Stomach smooth muscle (tissue), 2 donors: ENCODE results near the gene TPSAB1.
"Not testable (repeated sequence)": the region's sequence is repeated elsewhere in the genome, so short reads cannot be mapped to it uniquely, and the experiment has no call there.

ENCODE experiments used
- H3K27ac ChIP-seq: one replicate; pipeline ENCODE4 v1.7.0; 2013; ENCODE audit warnings: mild to moderate bottlenecking, low read length, inconsistent platforms
- H3K27me3 ChIP-seq, 2 donors: one replicate each; pipeline ENCODE4 v1.7.0; 2013; ENCODE audit warnings: low read length in 2 of 2; ENCODE audit not compliant: insufficient read depth in 2 of 2, control insufficient read depth in 1 of 2
- H3K36me3 ChIP-seq, 2 donors: one replicate each; pipeline ENCODE4 v1.7.0; 2013; ENCODE audit warnings: low read length in 2 of 2; ENCODE audit not compliant: control insufficient read depth in 2 of 2, insufficient read depth in 2 of 2
- H3K4me1 ChIP-seq: one replicate; pipeline ENCODE4 v1.7.0; 2013; ENCODE audit warnings: low read length; ENCODE audit not compliant: control insufficient read depth, insufficient read depth
- H3K4me3 ChIP-seq, 2 donors: one replicate each; pipeline ENCODE4 v1.7.0; 2013; ENCODE audit warnings: low read length in 2 of 2
- H3K9ac ChIP-seq, 2 donors: one replicate each; pipeline ENCODE4 v1.7.0; 2013; ENCODE audit warnings: low read length in 2 of 2, mild to moderate bottlenecking in 1 of 2
- H3K9me3 ChIP-seq, 2 donors: one replicate each; pipeline ENCODE4 v1.7.0; 2013; ENCODE audit warnings: low read length in 2 of 2; ENCODE audit not compliant: control insufficient read depth in 2 of 2
- donor health status: healthy.
- donor health status: Pancreatic carcinoma.

The TPSAB1 gene

DNA sequence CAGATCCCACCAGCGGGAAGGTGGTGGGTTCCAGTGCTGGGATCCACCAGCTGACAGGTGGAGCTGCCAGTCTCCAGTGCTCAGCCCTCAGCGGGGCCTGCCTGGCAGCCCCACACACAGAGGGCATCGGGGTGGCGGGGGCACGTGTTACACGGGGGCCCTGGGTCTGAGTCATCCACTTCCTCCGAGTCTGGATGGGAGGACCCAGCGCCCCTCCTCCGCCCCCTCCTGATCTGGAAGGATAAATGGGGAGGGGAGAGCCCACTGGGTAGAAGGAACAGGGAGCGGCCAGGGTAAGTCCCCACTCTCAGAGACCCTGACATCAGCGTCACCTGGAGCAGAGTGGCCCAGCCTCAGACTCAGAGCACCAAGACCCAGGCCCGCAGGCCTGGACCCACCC, at the start of gene TPSAB1:
Gene TPSAB1 (plus strand): TSS at position 270 of the 400 bp plus-strand sequence. CDS start 234 bp downstream, outside the sequence.
- H3K27me3 ChIP-seq = peaks cover 0 to 10% of the 10 kb centered on the region in 2 donors
- H3K36me3 ChIP-seq, H3K9me3 ChIP-seq, H3K4me1 ChIP-seq, H3K9ac ChIP-seq, H3K27ac ChIP-seq, H3K4me3 ChIP-seq: not testable (repeated sequence)

DNA sequence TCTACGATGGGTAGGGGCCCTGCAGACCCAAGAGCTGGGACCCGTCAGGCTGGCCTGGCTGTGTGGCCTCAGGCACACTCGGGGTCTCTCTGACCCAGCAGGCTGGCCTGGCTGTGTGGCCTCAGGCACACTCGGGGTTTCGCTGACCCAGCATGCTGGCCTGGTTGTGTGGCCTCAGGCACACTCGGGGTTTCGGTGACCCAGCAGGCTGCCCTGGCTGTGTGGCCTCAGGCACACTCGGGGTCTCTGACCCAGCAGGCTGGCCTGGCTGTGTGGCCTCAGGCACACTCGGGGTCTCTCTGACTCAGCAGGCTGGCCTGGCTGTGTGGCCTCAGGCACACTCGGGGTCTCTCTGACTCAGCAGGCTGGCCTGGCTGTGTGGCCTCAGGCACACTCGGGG, 49.7 kb upstream of the TPSAB1 start:
- H3K9ac ChIP-seq, H3K27me3 ChIP-seq, H3K9me3 ChIP-seq: not testable (repeated sequence)

DNA sequence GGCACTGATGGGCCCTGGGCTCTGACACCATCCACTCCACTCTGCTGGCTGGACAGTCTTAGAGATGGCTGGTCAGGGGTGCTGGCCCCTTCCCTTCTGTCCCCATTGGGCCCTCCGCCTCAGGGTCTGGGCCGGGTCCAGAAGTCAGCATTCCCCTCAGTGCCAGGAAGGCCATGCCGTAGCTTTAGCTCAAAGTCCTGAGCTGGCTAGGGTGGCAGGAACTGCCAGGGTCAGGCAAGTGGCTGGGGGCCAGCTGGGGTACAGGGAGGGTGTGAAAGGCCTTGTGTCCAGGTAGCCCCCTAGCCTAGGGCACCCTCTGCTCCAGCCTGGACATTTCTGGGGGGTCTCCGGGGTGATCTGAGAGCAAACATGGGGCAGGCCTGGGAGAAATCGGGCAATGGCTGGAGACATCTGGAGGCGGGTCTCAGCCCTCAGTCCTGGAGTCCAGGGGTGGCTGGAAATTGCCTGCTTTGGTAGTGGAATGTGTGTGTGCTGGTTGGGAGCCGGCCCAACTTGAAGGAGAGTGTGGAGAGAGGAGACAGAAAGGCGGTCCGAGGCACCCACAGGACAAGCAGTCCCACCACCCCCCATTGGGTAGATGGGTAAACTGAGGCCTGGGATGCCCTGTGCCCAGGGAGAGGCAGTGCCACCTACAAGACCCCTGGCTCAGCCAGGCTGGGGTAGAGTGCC, 48.0 kb upstream of the TPSAB1 start:
- no peaks in the 10 kb centered on the region for H3K9me3 ChIP-seq
- peaks cover 34% of the 10 kb centered on the region for H3K4me1 ChIP-seq
- H3K27ac ChIP-seq = peak overlapping the region; percentile 85
- peak overlapping the region; percentile 15 to 21 for H3K9ac ChIP-seq
- H3K4me3 ChIP-seq = no peak overlapping the region
- H3K36me3 ChIP-seq = peaks cover 2 to 3% of the 10 kb centered on the region in 2 donors
- H3K27me3 ChIP-seq = no peaks in the 10 kb centered on the region

More for the DNA sequence above, 49.7 kb upstream of the TPSAB1 start:
- not testable (repeated sequence) for H3K27ac ChIP-seq, H3K4me3 ChIP-seq, H3K36me3 ChIP-seq
- H3K4me1 ChIP-seq = peaks cover 30% of the 10 kb centered on the region

DNA sequence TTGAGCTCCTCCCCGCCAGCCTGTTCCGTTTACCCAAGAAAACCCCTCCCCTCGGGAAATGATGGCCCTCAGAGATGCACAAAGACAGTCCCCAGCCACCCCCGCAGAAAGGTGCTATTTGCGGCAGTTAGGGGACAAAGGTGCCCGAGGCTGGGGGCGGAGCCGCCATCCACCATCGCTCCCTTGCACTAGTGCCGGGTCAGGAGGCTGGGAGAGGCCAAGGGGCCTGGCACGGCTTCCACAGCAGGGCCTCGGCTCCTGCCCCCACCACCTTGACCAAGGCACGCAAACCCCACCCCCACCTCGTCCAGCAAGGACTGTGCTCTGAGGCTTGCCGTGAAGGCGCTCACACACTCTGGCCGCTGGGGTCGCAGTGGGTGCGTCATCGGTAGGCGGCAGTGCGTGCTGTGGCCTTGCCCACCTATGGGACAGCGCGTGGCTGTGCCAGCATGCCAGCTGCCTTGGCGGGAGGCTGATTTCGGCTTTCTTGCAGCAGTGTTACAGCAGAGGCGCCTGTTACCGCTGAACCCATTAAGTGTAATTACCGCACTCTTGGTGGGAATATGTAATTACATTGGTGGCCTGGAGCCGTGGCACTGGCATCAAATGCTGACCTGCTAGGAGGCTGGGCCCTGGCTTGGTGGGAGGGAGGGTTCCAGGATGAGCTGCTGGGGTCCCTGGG, 47.2 kb upstream of the TPSAB1 start:
- no peaks in the 10 kb centered on the region for H3K27me3 ChIP-seq

DNA sequence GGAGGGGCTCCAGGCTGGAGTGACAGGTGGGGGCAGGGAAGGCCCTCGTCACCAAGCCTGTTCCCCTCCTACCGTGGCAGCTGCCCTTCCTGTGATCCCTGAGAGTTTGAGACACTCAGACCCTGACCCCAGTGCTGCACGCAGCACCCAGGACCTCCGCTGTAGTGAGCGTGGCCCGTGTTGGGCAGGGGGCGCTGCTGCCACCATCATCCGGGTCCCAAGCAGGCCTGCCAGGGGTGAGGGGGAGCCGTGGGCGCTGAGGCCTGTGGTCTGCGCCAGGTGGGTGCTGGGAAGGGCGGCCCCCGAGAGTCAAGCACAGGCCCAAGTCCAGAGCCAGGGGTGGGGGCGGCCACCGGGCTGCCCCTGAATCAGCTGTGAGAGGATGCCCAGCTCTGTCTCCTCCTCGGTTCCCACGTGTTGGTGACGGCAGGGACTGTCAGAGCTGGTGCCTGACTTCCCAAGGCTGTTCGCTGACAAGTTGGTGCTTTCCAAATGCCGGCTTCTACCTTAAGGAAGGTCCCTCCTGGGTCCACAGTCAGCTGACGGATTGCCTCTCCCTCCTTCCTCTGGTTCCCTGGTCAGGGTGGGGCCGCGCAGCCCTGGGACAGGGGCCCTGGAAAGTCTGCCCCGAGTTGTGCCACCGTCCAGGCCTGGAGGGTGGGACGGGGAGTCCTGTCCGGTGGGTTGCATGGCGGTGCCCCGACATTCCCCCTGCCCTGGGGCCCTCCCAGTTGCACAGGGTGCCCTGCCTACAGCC, 46.5 kb upstream of the TPSAB1 start:
- Histone ChIP-seq H3K9ac (no peak overlapping the region), H3K27me3 (no peaks in the 10 kb centered on the region), H3K9me3 (no peaks in the 10 kb centered on the region)

More for the DNA sequence above, 47.2 kb upstream of the TPSAB1 start:
- Histone ChIP-seq H3K4me3 (no peak overlapping the region), H3K27ac (peak overlapping the region; percentile 85), H3K9me3 (no peaks in the 10 kb centered on the region), H3K4me1 (peaks cover 34% of the 10 kb centered on the region), H3K9ac (peak overlapping the region in 1 of 2 donors; percentile 6), H3K36me3 (peaks cover 2 to 3% of the 10 kb centered on the region in 2 donors)

DNA sequence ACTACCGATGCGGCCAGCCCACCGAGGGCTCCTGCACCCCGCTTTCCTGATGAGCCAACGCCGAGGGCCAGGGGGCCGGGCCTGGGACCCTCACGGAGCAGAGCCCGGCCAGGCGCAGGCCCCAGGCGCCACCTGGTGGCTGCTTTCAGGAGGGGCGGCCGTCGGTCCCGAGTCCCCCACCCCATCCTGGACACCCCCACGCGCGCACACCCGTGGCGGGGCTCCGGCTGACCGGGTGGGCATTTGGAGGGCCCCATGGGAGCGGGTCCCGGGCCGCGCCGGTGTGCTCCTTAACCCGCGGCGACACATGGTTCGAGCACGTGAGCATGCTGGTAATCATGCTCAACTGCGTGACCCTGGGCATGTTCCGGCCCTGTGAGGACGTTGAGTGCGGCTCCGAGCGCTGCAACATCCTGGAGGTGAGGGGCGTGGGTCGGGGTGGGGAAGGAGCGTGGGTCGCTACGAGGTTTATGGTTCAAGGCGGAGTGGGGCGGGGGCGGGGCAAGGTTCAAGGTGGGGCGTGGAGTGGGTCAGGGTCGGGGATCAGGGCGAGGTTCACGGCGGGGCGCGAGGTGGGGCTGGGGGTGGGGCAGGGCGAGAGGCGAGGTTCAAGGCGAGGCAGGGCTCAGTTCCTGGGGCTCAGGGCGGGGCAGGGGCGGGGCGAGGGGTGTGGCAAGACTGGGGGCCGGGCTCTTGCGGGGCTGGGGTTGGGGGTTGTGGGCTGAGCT, 45.7 kb upstream of the TPSAB1 start:
- Histone ChIP-seq H3K9ac (no peak overlapping the region), H3K27ac (peak overlapping the region; percentile 85), H3K4me3 (no peak overlapping the region), H3K36me3 (peaks cover 2 to 3% of the 10 kb centered on the region in 2 donors), H3K9me3 (no peaks in the 10 kb centered on the region), H3K27me3 (no peaks in the 10 kb centered on the region), H3K4me1 (peaks cover 34% of the 10 kb centered on the region)

More for the DNA sequence above, 46.5 kb upstream of the TPSAB1 start:
- Histone ChIP-seq H3K36me3 (peaks cover 2 to 3% of the 10 kb centered on the region in 2 donors), H3K4me3 (no peak overlapping the region), H3K27ac (peak overlapping the region; percentile 85), H3K4me1 (peaks cover 34% of the 10 kb centered on the region)

DNA sequence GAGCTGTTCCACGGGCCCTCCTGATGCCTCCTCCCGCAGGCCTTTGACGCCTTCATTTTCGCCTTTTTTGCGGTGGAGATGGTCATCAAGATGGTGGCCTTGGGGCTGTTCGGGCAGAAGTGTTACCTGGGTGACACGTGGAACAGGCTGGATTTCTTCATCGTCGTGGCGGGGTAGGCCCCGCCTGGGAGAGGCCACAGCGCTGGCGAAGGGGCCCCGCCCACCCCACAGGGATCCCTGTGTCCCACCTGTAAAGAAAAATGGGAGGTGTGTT, 45.2 kb upstream of the TPSAB1 start:
- H3K36me3 ChIP-seq = peaks cover 5 to 8% of the 10 kb centered on the region in 2 donors

DNA sequence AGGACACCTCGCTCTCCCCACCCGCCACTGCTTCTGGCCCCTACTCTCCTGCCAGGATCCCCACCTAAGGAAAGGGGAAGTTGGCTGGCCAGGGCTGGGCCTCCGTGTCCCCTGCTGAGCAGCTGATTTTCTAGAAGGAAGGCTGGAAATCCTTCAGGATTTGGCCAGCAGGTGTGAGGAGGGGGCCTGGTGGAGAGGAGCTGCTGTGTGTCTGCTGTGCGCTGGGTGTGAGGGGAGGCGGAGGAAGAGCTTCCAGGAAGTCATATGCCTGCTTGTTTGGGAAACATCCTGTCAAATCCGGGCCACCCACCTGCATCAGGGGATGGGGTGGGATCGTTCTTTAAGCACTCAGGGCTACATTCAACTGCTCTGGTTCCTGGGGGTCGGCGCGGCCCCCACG, 44.0 kb upstream of the TPSAB1 start:
- H3K36me3 ChIP-seq = peaks cover 7 to 8% of the 10 kb centered on the region in 2 donors

More for the DNA sequence above, 45.2 kb upstream of the TPSAB1 start:
- Histone ChIP-seq H3K9ac (no peak overlapping the region), H3K4me3 (no peak overlapping the region), H3K27me3 (no peaks in the 10 kb centered on the region), H3K27ac (no peak overlapping the region), H3K4me1 (peaks cover 34% of the 10 kb centered on the region), H3K9me3 (no peaks in the 10 kb centered on the region)

DNA sequence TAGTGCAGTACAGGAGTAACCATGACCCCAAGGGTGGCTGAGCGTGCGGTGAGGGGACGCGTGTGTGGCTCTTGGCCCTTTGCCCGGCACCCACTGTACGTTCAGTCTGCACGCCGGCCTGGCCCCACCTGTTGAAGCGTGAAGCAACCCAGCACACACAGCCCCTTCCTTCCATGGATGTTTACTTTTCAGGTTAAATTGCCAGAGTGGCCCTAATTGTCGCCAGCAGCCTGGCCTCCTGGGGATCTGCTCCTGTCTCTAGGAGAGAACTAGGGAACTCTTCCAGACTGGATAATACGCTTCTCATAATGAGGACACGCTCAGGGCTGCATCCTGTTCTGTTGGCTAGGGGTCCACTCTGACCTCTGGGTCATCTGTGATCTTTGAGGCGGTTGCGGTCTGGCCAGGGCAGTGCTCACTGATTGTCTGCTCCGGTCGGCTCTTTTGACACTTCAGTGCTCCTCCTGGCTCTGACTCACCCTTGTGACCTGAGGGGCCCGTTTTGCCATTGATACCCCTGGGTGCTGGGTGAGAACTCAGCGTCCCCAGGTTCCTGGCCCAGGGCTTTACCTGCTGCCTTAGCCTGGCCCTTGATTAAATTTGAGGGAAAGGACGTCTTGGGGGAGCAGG, 43.2 kb upstream of the TPSAB1 start:
- Histone ChIP-seq H3K36me3 (peaks cover 8 to 11% of the 10 kb centered on the region in 2 donors), H3K9ac (no peak overlapping the region), H3K27me3 (no peaks in the 10 kb centered on the region), H3K9me3 (no peaks in the 10 kb centered on the region), H3K27ac (no peak overlapping the region), H3K4me1 (peaks cover 29% of the 10 kb centered on the region), H3K4me3 (no peak overlapping the region)

More for the DNA sequence above, 44.0 kb upstream of the TPSAB1 start:
- Histone ChIP-seq H3K9me3 (no peaks in the 10 kb centered on the region), H3K4me1 (peaks cover 34% of the 10 kb centered on the region), H3K9ac (no peak overlapping the region), H3K4me3 (no peak overlapping the region), H3K27ac (no peak overlapping the region), H3K27me3 (no peaks in the 10 kb centered on the region)

DNA sequence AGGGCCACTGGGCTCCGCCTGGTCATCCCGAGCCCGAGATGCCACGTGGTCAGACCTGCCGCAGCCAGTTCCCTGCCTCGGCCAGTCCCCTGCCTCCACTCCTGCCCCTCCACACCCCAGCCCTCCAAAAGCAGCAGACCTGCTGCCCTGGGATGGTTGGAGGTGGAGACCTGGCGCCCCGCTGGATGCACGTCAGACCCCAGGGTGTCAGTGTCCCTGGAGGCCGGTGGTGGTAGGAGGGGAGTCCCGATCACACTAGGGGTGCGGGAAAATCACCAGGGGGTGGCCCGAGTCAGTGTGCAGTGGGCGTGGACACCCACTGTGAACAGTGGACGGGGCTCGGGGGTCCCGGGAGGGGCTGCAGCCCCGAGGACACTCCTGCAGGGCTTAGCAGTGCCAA, 42.3 kb upstream of the TPSAB1 start:
- Histone ChIP-seq H3K9me3 (no peaks in the 10 kb centered on the region), H3K4me1 (peaks cover 20% of the 10 kb centered on the region)

More for the DNA sequence above, 42.3 kb upstream of the TPSAB1 start:
- Histone ChIP-seq H3K27ac (no peak overlapping the region), H3K9ac (no peak overlapping the region), H3K27me3 (no peaks in the 10 kb centered on the region), H3K4me3 (no peak overlapping the region), H3K36me3 (peaks cover 12 to 17% of the 10 kb centered on the region in 2 donors)
